AG09319 (cell line): ENCODE measurements around the gene COTL1.

Source experiments
- DNase-seq: peaks from one replicate; pipeline ENCODE4 v3.0.0-alpha.2; 2010; ENCODE audit warnings: low read depth; ENCODE audit errors: extremely low read depth
- CTCF ChIP-seq: IDR thresholded peaks from 2 replicates; pipeline ENCODE4 v1.5.1; 2011; ENCODE audit warnings: low read depth, mild to moderate bottlenecking, inconsistent platforms, low read length, moderate library complexity

The COTL1 gene

GRCh38 chr16:84607061-84607460 is 10.8 kb downstream of the COTL1 start:
- no peak for DNase-seq
- no peak for TF ChIP-seq CTCF

GRCh38 chr16:84606081-84606875 is 11.6 kb downstream of the COTL1 start:
- TF ChIP-seq CTCF = no peak
- DNase-seq = no peak

GRCh38 chr16:84605339-84605848 is 12.5 kb downstream of the COTL1 start:
- DNase-seq = no peak
- no peak for TF ChIP-seq CTCF

GRCh38 chr16:84604477-84605013 is 13.3 kb downstream of the COTL1 start:
- no peak for DNase-seq
- no peak for TF ChIP-seq CTCF

- no peak for TF ChIP-seq CTCF
- DNase-seq = no peak
Measured at GRCh38 chr16:84603940-84604339, 13.9 kb downstream of the COTL1 start.

GRCh38 chr16:84603140-84603816 is 14.6 kb downstream of the COTL1 start:
- TF ChIP-seq CTCF = no peak
- DNase-seq = peak; percentile 85
